GM21381 (cell line): Measurements from ENCODE around the gene DIDO1.

Experiments used
- ATAC-seq: cut with Tn5 transposase; IDR thresholded peaks from one replicate; pipeline ENCODE4 v1.9.1; 2021; ENCODE audit warnings: mild to moderate bottlenecking, moderate library complexity; ENCODE audit not compliant: unreplicated experiment

Gene DIDO1

GRCh38 chr20:62951896-62952372 lies 25.6 kb upstream of the DIDO1 start:
- no peak for ATAC-seq

- ATAC-seq, result no peak
These were observed 25.0 kb upstream of the DIDO1 start for GRCh38 chr20:62951143-62951895.

- no peak for ATAC-seq
These were observed 24.4 kb upstream of the DIDO1 start for GRCh38 chr20:62950741-62951140.

GRCh38 chr20:62949962-62950361 lies 23.7 kb upstream of the DIDO1 start:
- ATAC-seq, result no peak

- no peak for ATAC-seq
These were observed 23.0 kb upstream of the DIDO1 start for GRCh38 chr20:62949153-62949821.

GRCh38 chr20:62947532-62948300 lies 21.4 kb upstream of the DIDO1 start:
- no peak for ATAC-seq

GRCh38 chr20:62946918-62947317 lies 20.6 kb upstream of the DIDO1 start:
- ATAC-seq, result no peak

GRCh38 chr20:62945771-62946339 lies 19.6 kb upstream of the DIDO1 start:
- no peak for ATAC-seq

GRCh38 chr20:62944746-62945145 lies 18.4 kb upstream of the DIDO1 start:
- no peak for ATAC-seq

GRCh38 chr20:62944184-62944583 lies 17.9 kb upstream of the DIDO1 start:
- no peak for ATAC-seq

- no peak for ATAC-seq
These were observed 17.1 kb upstream of the DIDO1 start for GRCh38 chr20:62943396-62943795.

- no peak for ATAC-seq
These were observed 16.2 kb upstream of the DIDO1 start for GRCh38 chr20:62942456-62942855.

GRCh38 chr20:62941792-62942191 lies 15.5 kb upstream of the DIDO1 start:
- ATAC-seq, result no peak

- no peak for ATAC-seq
These were observed 14.6 kb upstream of the DIDO1 start for GRCh38 chr20:62940875-62941274.

GRCh38 chr20:62938105-62938888 lies 12.0 kb upstream of the DIDO1 start, which contains the start of gene GID8:
TSS of gene GID8 (plus strand) at chr20:62938147. CDS start at chr20:62941503, 3,356 bp downstream.
- peak; percentile 48 for ATAC-seq

GRCh38 chr20:62937268-62938104 lies 11.2 kb upstream of the DIDO1 start:
- ATAC-seq, result peak; percentile 77

- ATAC-seq, result no peak
These were observed 9.8 kb upstream of the DIDO1 start for GRCh38 chr20:62935968-62936585.

GRCh38 chr20:62935204-62935967 lies 9.1 kb upstream of the DIDO1 start:
- no peak for ATAC-seq
